H1 (cell line): ENCODE measurements around the gene MBD3L2. TPM values are rescaled to one million over a fixed set of nuclear protein-coding genes. Genes with fewer than 3 reads are reported as not detected.

Experiments used
- polyA plus RNA-seq, 7 experiments: library from polyadenylated mRNA; depleted of rRNA in 3 of 7; stranded (reverse) in 5 of 7; unstranded in 2 of 7; fragments of >200 nt in 5 of 7; fragments of 200-250 nt in 2 of 7; gene quantifications; 1 replicate in 5 of 7; 2 replicates in 1 of 7; 4 replicates in 1 of 7; pipeline versions ENCODE4 v1.2.1 to v1.2.3, GENCODE V29; 2011 to 2013; ENCODE audit warnings: missing spikeins in 2 of 7, mixed read lengths in 2 of 7
- total RNA-seq: library from RNA; stranded (reverse); fragmentation: NEBNext Ultra II Directional; extraction: Animal tissue kit (Norgen Biotek cat#: 25700); gene quantifications from 2 replicates; pipeline ENCODE4 v1.2.1, GENCODE V29; 2021
- TF ChIP-seq, protein P1 (sequence below): IDR thresholded peaks from 2 replicates; pipeline ENCODE4 v1.6.1; 2012; ENCODE audit warnings: low read length, inconsistent platforms

MBD3L2 gene
- total and polyA plus RNA-seq, 2 of the 8 experiments (the other 6 are each of a cell fraction or from before 2014, with no cell fraction given), result not detected

DNA sequence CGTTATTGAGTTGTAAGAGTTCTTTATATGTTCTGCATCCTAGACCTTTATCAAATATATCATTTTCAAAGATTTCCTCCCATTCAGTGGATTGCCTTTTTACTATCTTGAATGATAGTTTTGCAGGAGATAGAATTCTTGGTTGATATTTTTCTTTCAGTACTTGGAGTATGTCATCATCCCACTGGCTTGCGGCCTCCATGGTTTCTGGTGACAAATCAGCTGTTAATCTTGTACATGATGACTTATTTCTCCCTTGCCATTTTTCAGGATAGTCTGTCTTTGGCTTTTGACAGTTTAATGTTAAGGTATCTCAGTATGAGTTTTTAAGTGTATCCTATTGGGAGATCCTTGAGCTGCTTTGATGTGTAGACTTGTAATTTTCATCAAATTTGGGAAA is 28.9 kb downstream of the MBD3L2 start (continued):
- TF ChIP-seq, protein P1, sequence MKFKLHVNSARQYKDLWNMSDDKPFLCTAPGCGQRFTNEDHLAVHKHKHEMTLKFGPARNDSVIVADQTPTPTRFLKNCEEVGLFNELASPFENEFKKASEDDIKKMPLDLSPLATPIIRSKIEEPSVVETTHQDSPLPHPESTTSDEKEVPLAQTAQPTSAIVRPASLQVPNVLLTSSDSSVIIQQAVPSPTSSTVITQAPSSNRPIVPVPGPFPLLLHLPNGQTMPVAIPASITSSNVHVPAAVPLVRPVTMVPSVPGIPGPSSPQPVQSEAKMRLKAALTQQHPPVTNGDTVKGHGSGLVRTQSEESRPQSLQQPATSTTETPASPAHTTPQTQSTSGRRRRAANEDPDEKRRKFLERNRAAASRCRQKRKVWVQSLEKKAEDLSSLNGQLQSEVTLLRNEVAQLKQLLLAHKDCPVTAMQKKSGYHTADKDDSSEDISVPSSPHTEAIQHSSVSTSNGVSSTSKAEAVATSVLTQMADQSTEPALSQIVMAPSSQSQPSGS, result no peak
